Measurements from ENCODE around the gene SUSD6. TPM values are rescaled to one million over a fixed set of nuclear protein-coding genes. Genes with fewer than 3 reads are reported as not detected.

Gene SUSD6
- total RNA-seq, 1 experiment from 2014 or later = 44.7 TPM

DNA sequence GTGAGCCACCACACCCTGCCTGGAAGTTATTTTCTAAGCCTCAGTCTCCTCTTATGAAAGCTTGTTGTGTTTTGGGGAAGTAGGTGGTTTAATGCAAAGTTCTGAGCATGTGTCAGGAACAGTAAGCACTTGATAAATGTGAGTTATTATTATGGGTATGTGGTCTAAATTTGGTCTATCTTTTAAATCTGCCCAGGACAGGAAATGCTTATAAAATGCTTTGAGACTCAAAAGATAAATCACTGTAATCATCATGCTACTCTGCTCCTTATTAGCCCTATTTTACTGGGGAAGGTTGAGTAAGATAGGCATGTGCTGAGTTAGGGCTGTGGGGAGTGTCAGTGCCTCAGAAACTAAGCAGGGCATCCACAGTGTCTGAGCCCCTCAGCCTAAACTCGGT, 142.5 kb downstream of the SUSD6 start:
- no TSS peak for BruUV-seq (replicated peaks)
- no peak overlapping the region for H3K27ac Mint-ChIP-seq (ENCODE audit: unreplicated experiment)

GRCh38 chr14:69754487-69754886, 143.1 kb downstream of the SUSD6 start:
- BruUV-seq (replicated peaks) = no TSS peak
- H3K27me3 Mint-ChIP-seq (ENCODE audit: unreplicated experiment) = no peaks in the 10 kb centered on the region
- no peaks in the 10 kb centered on the region for H3K9me3 Mint-ChIP-seq (ENCODE audit: low read depth, unreplicated experiment)
- CTCF ChIA-PET = no interaction called here
- TF ChIP-seq, protein P1, sequence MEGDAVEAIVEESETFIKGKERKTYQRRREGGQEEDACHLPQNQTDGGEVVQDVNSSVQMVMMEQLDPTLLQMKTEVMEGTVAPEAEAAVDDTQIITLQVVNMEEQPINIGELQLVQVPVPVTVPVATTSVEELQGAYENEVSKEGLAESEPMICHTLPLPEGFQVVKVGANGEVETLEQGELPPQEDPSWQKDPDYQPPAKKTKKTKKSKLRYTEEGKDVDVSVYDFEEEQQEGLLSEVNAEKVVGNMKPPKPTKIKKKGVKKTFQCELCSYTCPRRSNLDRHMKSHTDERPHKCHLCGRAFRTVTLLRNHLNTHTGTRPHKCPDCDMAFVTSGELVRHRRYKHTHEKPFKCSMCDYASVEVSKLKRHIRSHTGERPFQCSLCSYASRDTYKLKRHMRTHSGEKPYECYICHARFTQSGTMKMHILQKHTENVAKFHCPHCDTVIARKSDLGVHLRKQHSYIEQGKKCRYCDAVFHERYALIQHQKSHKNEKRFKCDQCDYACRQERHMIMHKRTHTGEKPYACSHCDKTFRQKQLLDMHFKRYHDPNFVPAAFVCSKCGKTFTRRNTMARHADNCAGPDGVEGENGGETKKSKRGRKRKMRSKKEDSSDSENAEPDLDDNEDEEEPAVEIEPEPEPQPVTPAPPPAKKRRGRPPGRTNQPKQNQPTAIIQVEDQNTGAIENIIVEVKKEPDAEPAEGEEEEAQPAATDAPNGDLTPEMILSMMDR (IDR thresholded peaks at IDR 0.05; ENCODE audit: unreplicated experiment) = no peak
- no peak overlapping the region for H3K4me3 Mint-ChIP-seq (ENCODE audit: low read depth, unreplicated experiment)
- no peak overlapping the region for H3K27ac Mint-ChIP-seq (ENCODE audit: unreplicated experiment)
- H3K4me1 Mint-ChIP-seq (ENCODE audit: low read depth, unreplicated experiment) = peaks cover 15% of the 10 kb centered on the region
- DNase-seq = no peak
- H3K36me3 Mint-ChIP-seq (ENCODE audit: insufficient read depth, unreplicated experiment) = no peaks in the 10 kb centered on the region
- intact Hi-C loops (cut with micrococcal nuclease; ENCODE audit: unreplicated experiment) = no loop called here

More for the DNA sequence above, 142.5 kb downstream of the SUSD6 start:
- Mint-ChIP-seq H3K27me3 (ENCODE audit: unreplicated experiment) (no peaks in the 10 kb centered on the region), H3K9me3 (ENCODE audit: low read depth, unreplicated experiment) (no peaks in the 10 kb centered on the region), H3K4me1 (ENCODE audit: low read depth, unreplicated experiment) (peaks cover 16% of the 10 kb centered on the region), H3K36me3 (ENCODE audit: insufficient read depth, unreplicated experiment) (no peaks in the 10 kb centered on the region), H3K4me3 (ENCODE audit: low read depth, unreplicated experiment) (no peak overlapping the region)
- intact Hi-C loops (cut with micrococcal nuclease; ENCODE audit: unreplicated experiment) = no loop called here
- no peak for DNase-seq
- CTCF ChIA-PET = no interaction called here
- TF ChIP-seq, protein P1 (IDR thresholded peaks at IDR 0.05; ENCODE audit: unreplicated experiment) = no peak

GRCh38 chr14:69755296-69755695, 143.9 kb downstream of the SUSD6 start:
- Mint-ChIP-seq H3K9me3 (ENCODE audit: low read depth, unreplicated experiment) (no peaks in the 10 kb centered on the region), H3K36me3 (ENCODE audit: insufficient read depth, unreplicated experiment) (no peaks in the 10 kb centered on the region), H3K27ac (ENCODE audit: unreplicated experiment) (no peak overlapping the region), H3K27me3 (ENCODE audit: unreplicated experiment) (no peaks in the 10 kb centered on the region), H3K4me1 (ENCODE audit: low read depth, unreplicated experiment) (peaks cover 7% of the 10 kb centered on the region), H3K4me3 (ENCODE audit: low read depth, unreplicated experiment) (no peak overlapping the region)
- intact Hi-C loops (cut with micrococcal nuclease; ENCODE audit: unreplicated experiment) = no loop called here
- CTCF ChIA-PET = no interaction called here
- TF ChIP-seq, protein P1 (IDR thresholded peaks at IDR 0.05; ENCODE audit: unreplicated experiment) = no peak
- no TSS peak for BruUV-seq (replicated peaks)
- no peak for DNase-seq

- BruUV-seq (replicated peaks) = no TSS peak
- no peak for DNase-seq
Observed at GRCh38 chr14:69755784-69756183, 144.4 kb downstream of the SUSD6 start.

More at GRCh38 chr14:69755784-69756183, 144.4 kb downstream of the SUSD6 start:
- H3K4me3 Mint-ChIP-seq (ENCODE audit: low read depth, unreplicated experiment) = no peak overlapping the region
- intact Hi-C loops (cut with micrococcal nuclease; ENCODE audit: unreplicated experiment) = no loop called here
- TF ChIP-seq, protein P1 (IDR thresholded peaks at IDR 0.05; ENCODE audit: unreplicated experiment) = no peak
- H3K27ac Mint-ChIP-seq (ENCODE audit: unreplicated experiment) = no peak overlapping the region
- no peaks in the 10 kb centered on the region for H3K36me3 Mint-ChIP-seq (ENCODE audit: insufficient read depth, unreplicated experiment)
- H3K27me3 Mint-ChIP-seq (ENCODE audit: unreplicated experiment) = no peaks in the 10 kb centered on the region
- CTCF ChIA-PET = no interaction called here
- peaks cover 2% of the 10 kb centered on the region for H3K4me1 Mint-ChIP-seq (ENCODE audit: low read depth, unreplicated experiment)
- H3K9me3 Mint-ChIP-seq (ENCODE audit: low read depth, unreplicated experiment) = no peaks in the 10 kb centered on the region
